A549 (cell line): Measurements from ENCODE around the gene THADA. TPM values are rescaled to one million over a fixed set of nuclear protein-coding genes. Genes with fewer than 3 reads are reported as not detected.

ENCODE experiments used
- ATAC-seq, 2 experiments: fragments of 200-7000 bp in 1 of 2; fragments of >200 bp in 1 of 2; cut with Nextera tagmentation in 1 of 2; cut with Tn5 transposase in 1 of 2; 3 replicates each; pipeline versions ENCODE4 v1.8.0 to v1.9.1; 2018 to 2020; ENCODE audit warnings: mild to moderate bottlenecking in 1 of 2, moderate library complexity in 1 of 2
- CTCF ChIA-PET: fragments of 300-600 bp; sonication (Branson Sonifier 250); formaldehyde crosslinking; extraction: SDS; loops from one replicate; lab custom pipeline; 2021; ENCODE audit warnings: antibody characterized with exemption, inconsistent platforms; lab: Yijun Ruan, JAX
- POLR2A ChIA-PET: fragments of 350-600 bp; formaldehyde crosslinking; extraction: SDS; loops from one replicate; lab custom pipeline; 2021; ENCODE audit warnings: antibody characterized with exemption, inconsistent platforms; lab: Yijun Ruan, JAX
- DNase-seq, 2 experiments: peaks; one replicate each; pipeline versions ENCODE4 v3.0.0 to v3.0.0-alpha.2; 2011 to 2016; ENCODE audit warnings: low read depth in 1 of 2, low spot score in 1 of 2
- FAIRE-seq: peaks from 2 replicates; lab custom pipeline; 2011; peaks lifted over from hg19 to GRCh38; lab: Jason Lieb, UNC
- H3K27ac ChIP-seq, 2 experiments: fragments of >200 bp; sonication (Bioruptor Twin); formaldehyde crosslinking; 3 replicates each; pipeline ENCODE4 v1.5.1; 2016 to 2017
- H3K4me1 ChIP-seq: fragments of >200 bp; sonication (Bioruptor Twin); formaldehyde crosslinking; 3 replicates; pipeline ENCODE4 v1.6.1; 2016
- H3K4me2 ChIP-seq: fragments of >200 bp; sonication (Bioruptor Twin); formaldehyde crosslinking; 3 replicates; pipeline ENCODE4 v1.6.1; 2016
- H3K4me3 ChIP-seq: fragments of >200 bp; sonication (Bioruptor Twin); formaldehyde crosslinking; 3 replicates; pipeline ENCODE4 v1.5.1; 2016
- H3K9me3 ChIP-seq: fragments of >200 bp; sonication (Bioruptor Twin); formaldehyde crosslinking; 3 replicates; pipeline ENCODE4 v1.6.1; 2016
- CBX8 ChIP-seq: fragments of 200-600 bp; sonication (generic); IDR thresholded peaks from 2 replicates; pipeline ENCODE4 v1.6.1; 2016
- CHD2 ChIP-seq: fragments of 150-350 bp; IDR thresholded peaks from 2 replicates; pipeline ENCODE4 v1.6.1; 2014; ENCODE audit warnings: low read length; ENCODE audit not compliant: partially characterized antibody
- EHF ChIP-seq: fragments of 250-450 bp; sonication (Bioruptor Pico); IDR thresholded peaks from 2 replicates; pipeline ENCODE4 v1.5.0; 2020; ENCODE audit warnings: mild to moderate bottlenecking
- EHMT2 ChIP-seq: fragments of 200-600 bp; sonication (generic); IDR thresholded peaks from 2 replicates; pipeline ENCODE4 v1.6.1; 2016; ENCODE audit warnings: antibody characterized with exemption, low read depth, mild to moderate bottlenecking, moderate library complexity
- EP300 ChIP-seq, 2 experiments: fragments of >200 bp; sonication (Bioruptor Twin); formaldehyde crosslinking; IDR thresholded peaks; 2 replicates in 1 of 2; 3 replicates in 1 of 2; pipeline ENCODE4 v1.6.1; 2016 to 2017
- ESRRA ChIP-seq: fragments of 150-350 bp; IDR thresholded peaks from 2 replicates; pipeline ENCODE4 v1.6.1; 2014; ENCODE audit warnings: mild to moderate bottlenecking, low read length, borderline replicate concordance
- FOSL2 ChIP-seq, 2 experiments: fragments of 450-650 bp in 1 of 2; fragments of >200 bp in 1 of 2; sonication (Bioruptor Twin) in 1 of 2; formaldehyde crosslinking; IDR thresholded peaks; 2 replicates each; pipeline versions ENCODE4 v1.5.0 to v1.6.1; 2016 to 2020; ENCODE audit warnings: mild to moderate bottlenecking in 1 of 2, moderate library complexity in 1 of 2
- FOXS1 ChIP-seq: fragments of 250-450 bp; sonication (Bioruptor Pico); IDR thresholded peaks from 2 replicates; pipeline ENCODE4 v1.5.0; 2020; ENCODE audit warnings: mild to moderate bottlenecking, moderate library complexity
- HDAC2 ChIP-seq: fragments of 200-600 bp; sonication (generic); IDR thresholded peaks from 2 replicates; pipeline ENCODE4 v1.6.1; 2016
- HOXB13 ChIP-seq: fragments of 250-450 bp; sonication (Bioruptor Pico); IDR thresholded peaks from 2 replicates; pipeline ENCODE4 v1.5.0; 2020; ENCODE audit warnings: low read depth, mild to moderate bottlenecking, moderate library complexity
- HOXB5 ChIP-seq: fragments of 250-450 bp; sonication (Bioruptor Pico); IDR thresholded peaks from 2 replicates; pipeline ENCODE4 v1.5.0; 2020; ENCODE audit warnings: mild to moderate bottlenecking, moderate library complexity
- JUN ChIP-seq, 2 experiments: fragments of >200 bp; sonication (Bioruptor Twin); formaldehyde crosslinking; IDR thresholded peaks; 2 replicates in 1 of 2; 3 replicates in 1 of 2; pipeline ENCODE4 v1.6.1; 2016 to 2017
- MAFK ChIP-seq: fragments of 450-650 bp; IDR thresholded peaks from 2 replicates; pipeline ENCODE4 v1.6.1; 2014; ENCODE audit not compliant: partially characterized antibody
- NPAS2 ChIP-seq: fragments of 250-450 bp; sonication (Bioruptor Pico); IDR thresholded peaks from 2 replicates; pipeline ENCODE4 v1.8.0; 2022; ENCODE audit warnings: mild to moderate bottlenecking, moderate library complexity, borderline replicate concordance
- RARB ChIP-seq: fragments of 250-450 bp; sonication (Bioruptor Pico); IDR thresholded peaks from 2 replicates; pipeline ENCODE4 v1.8.0; 2021; ENCODE audit warnings: mild to moderate bottlenecking, moderate library complexity
- RCOR1 ChIP-seq: fragments of 150-350 bp; IDR thresholded peaks from 2 replicates; pipeline ENCODE4 v1.6.1; 2014; ENCODE audit warnings: antibody characterized with exemption, low read length, low read depth
- RFX5 ChIP-seq: fragments of 450-650 bp; IDR thresholded peaks from 2 replicates; pipeline ENCODE4 v1.7.1; 2014; ENCODE audit warnings: antibody characterized with exemption, mild to moderate bottlenecking, moderate library complexity
- ZC3H11A ChIP-seq: fragments of 450-650 bp; IDR thresholded peaks from 2 replicates; pipeline ENCODE4 v1.6.1; 2014; ENCODE audit warnings: antibody characterized with exemption, mild to moderate bottlenecking
- ZSCAN20 ChIP-seq: fragments of 250-450 bp; sonication (Bioruptor Pico); IDR thresholded peaks from 2 replicates; pipeline ENCODE4 v1.8.0; 2022; ENCODE audit warnings: mild to moderate bottlenecking, moderate library complexity
- WGBS: methylation state at CpG from one replicate; pipeline ENCODE4 v1.1.6; 2017; ENCODE audit errors: missing lambda C conversion rate; 5-methylcytosine and 5-hydroxymethylcytosine counted together
- polyA plus RNA-seq, 4 experiments: library from polyadenylated mRNA; depleted of rRNA in 3 of 4; stranded (reverse); fragments of >200 nt; fragmentation: RNase III in 1 of 4; extraction: RNeasy Plus Mini Kit Qiagen cat#74134 plus additional on column Dnase treatment in 1 of 4; gene quantifications; 2 replicates in 3 of 4; 3 replicates in 1 of 4; pipeline ENCODE4 v1.2.3, GENCODE V29; 2011 to 2017
- TF ChIP-seq, protein P1 (sequence below): fragments of >200 bp; sonication (Bioruptor Twin); formaldehyde crosslinking; IDR thresholded peaks from 3 replicates; pipeline ENCODE4 v1.6.1; 2016
- TF ChIP-seq, protein P2 (sequence below): fragments of 250-450 bp; sonication (Bioruptor Pico); IDR thresholded peaks from 2 replicates; pipeline ENCODE4 v1.5.0; 2021; ENCODE audit warnings: mild to moderate bottlenecking, moderate library complexity, borderline replicate concordance
- TF ChIP-seq, protein P3 (sequence below): IDR thresholded peaks from 2 replicates; pipeline ENCODE4 v1.6.1; 2012

The THADA gene
- polyA plus RNA-seq, 2 of the 4 experiments (the other 2 are of a cell fraction) = 21.8 to 37.9 TPM

DNA sequence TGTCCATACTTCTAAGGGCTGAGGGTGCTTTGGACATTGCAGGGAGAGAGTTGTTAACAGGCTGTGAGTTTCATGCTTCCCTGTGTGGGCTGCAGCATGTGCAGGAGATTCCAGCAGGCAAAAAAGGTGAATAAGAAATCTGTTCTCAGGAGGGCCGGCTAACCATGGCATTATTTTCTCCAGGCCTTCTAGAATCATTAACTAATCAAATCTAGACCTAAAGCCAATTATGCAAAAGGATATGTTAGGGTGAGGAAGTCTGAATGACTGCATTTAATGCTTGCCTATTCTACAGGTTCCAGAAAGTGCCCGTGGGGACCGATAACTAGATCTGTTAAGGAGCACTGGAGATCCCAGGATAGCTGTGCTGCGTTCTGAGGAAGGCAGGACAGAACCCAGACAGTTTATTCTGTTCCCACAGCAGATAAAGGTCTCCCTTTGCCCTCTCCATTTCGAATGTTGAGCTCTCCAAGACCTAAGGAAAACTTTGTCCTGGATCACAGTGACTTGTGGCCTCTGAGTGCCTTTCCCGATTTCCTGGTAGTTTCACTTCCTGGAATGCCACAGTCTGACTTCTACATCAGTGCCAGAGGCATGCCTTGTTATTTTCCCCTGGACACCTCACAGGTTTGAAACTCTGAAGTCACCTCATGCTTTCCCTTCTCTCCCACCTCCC, 319.4 kb downstream of the THADA start:
- FAIRE-seq = no peak
- TF ChIP-seq HOXB13 (CRISPR knock-in tag) (no peak), HOXB5 (CRISPR knock-in tag) (no peak), MAFK (no peak), FOSL2 (IDR thresholded peaks at IDR 0.05) (no peak), FOSL2 (CRISPR knock-in tag; IDR thresholded peaks at IDR 0.05) (no peak), EHF (no peak), ZSCAN20 (CRISPR knock-in tag) (no peak), JUN (IDR thresholded peaks at IDR 0.05) (no peak), NPAS2 (no peak), EHMT2 (no peak)
- TF ChIP-seq, protein P1, sequence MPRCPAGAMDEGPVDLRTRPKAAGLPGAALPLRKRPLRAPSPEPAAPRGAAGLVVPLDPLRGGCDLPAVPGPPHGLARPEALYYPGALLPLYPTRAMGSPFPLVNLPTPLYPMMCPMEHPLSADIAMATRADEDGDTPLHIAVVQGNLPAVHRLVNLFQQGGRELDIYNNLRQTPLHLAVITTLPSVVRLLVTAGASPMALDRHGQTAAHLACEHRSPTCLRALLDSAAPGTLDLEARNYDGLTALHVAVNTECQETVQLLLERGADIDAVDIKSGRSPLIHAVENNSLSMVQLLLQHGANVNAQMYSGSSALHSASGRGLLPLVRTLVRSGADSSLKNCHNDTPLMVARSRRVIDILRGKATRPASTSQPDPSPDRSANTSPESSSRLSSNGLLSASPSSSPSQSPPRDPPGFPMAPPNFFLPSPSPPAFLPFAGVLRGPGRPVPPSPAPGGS = no peak
- TF ChIP-seq, protein P2, sequence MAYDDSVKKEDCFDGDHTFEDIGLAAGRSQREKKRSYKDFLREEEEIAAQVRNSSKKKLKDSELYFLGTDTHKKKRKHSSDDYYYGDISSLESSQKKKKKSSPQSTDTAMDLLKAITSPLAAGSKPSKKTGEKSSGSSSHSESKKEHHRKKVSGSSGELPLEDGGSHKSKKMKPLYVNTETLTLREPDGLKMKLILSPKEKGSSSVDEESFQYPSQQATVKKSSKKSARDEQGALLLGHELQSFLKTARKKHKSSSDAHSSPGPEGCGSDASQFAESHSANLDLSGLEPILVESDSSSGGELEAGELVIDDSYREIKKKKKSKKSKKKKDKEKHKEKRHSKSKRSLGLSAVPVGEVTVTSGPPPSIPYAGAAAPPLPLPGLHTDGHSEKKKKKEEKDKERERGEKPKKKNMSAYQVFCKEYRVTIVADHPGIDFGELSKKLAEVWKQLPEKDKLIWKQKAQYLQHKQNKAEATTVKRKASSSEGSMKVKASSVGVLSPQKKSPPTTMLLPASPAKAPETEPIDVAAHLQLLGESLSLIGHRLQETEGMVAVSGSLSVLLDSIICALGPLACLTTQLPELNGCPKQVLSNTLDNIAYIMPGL (CRISPR knock-in tag) = no peak
- peak in 1 of 2 experiments; percentile 18; a peak in 3 of 6 replicates for ATAC-seq
- H3K4me3 ChIP-seq = no peak overlapping the region
- CTCF ChIA-PET = interaction anchor here (0.6 to 2.3 kb wide), 8 partner anchors 9 to 452 kb away, joined by 3 to 10 read pairs (median 3); no protein-coding TSS in a partner anchor
- no peaks in the 10 kb centered on the region for H3K9me3 ChIP-seq
- POLR2A ChIA-PET = no interaction called here
- peak overlapping the region; percentile 39 to 56; a peak in 4 of 6 replicates for H3K27ac ChIP-seq
- no peak for DNase-seq
- peaks cover 17% of the 10 kb centered on the region for H3K4me1 ChIP-seq
- H3K4me2 ChIP-seq = peak overlapping the region; percentile 41; the same call in 2 of the 3 replicates
- WGBS = 70% methylated on average over 6 of the region's 6 CpGs

DNA sequence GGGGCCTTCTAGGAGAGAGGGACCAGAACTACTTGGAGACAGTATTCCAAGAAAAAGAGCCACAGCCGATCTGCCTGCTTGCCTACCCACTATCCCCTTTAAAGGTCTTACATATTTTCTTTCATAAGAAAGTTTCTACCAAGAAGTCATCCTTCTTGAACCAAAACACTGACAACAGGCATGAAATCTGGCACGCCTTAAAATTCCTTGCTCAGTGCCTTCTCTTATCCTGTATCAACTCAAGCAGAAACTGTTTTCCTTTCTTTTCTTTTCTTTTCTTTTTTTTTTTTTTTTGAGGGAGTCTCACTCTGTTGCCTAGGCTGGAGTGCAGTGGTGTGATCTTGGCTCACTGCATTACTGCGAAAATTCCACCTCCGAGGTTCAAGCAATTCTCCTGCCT, 321.1 kb downstream of the THADA start:
- TF ChIP-seq FOSL2 (IDR thresholded peaks at IDR 0.05) (no peak), FOSL2 (CRISPR knock-in tag; IDR thresholded peaks at IDR 0.05) (no peak), RFX5 (no peak), EP300 (IDR thresholded peaks at IDR 0.05) (no peak), CHD2 (no peak), RARB (CRISPR knock-in tag) (no peak), CBX8 (no peak), FOXS1 (CRISPR knock-in tag) (no peak), HDAC2 (no peak), RCOR1 (no peak), ZC3H11A (no peak)
- TF ChIP-seq, protein P3, sequence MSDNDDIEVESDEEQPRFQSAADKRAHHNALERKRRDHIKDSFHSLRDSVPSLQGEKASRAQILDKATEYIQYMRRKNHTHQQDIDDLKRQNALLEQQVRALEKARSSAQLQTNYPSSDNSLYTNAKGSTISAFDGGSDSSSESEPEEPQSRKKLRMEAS = no peak
- TF ChIP-seq, all 56 proteins: peak for 0
- 94% methylated on average over 4 of the region's 4 CpGs for WGBS
- POLR2A ChIA-PET = no interaction called here
- CTCF ChIA-PET = no interaction called here
- no peak overlapping the region for H3K4me2 ChIP-seq
- no peak overlapping the region for H3K27ac ChIP-seq
- DNase-seq (no peak), FAIRE-seq (no peak), ATAC-seq (no peak)
- H3K4me1 ChIP-seq = peaks cover 20% of the 10 kb centered on the region
- no peak overlapping the region for H3K4me3 ChIP-seq
- H3K9me3 ChIP-seq = no peaks in the 10 kb centered on the region

DNA sequence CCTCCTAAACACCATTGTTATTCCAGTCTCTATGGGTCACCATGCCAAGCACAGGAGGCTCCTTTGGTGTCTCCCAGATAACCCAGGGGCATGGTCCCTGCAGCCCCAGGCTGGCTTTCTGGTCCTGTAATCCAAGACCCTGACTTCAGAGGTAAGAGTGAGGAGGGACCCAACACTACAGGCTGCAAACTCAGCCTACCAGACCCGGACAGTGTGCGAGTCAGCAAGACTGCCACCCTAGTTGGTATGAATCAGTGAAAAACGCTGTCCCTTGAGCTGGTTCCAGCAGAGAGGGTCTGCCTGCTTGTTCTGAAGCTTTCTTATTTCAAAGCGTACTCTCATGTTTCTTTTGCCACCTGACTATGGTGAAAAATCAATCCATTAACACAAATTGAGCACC, 321.8 kb downstream of the THADA start:
- H3K4me2 ChIP-seq = no peak overlapping the region

More for the DNA sequence above, 321.8 kb downstream of the THADA start:
- peak overlapping the region in 1 of 2 experiments; percentile 25; a peak in 2 of 6 replicates for H3K27ac ChIP-seq
- ChIA-PET POLR2A (no interaction called here), CTCF (no interaction called here)
- FAIRE-seq = no peak
- no peak for DNase-seq
- peaks cover 20% of the 10 kb centered on the region for H3K4me1 ChIP-seq
- no peak overlapping the region for H3K4me3 ChIP-seq
- peak in 1 of 2 experiments; percentile 34; a peak in 2 of 6 replicates for ATAC-seq
- TF ChIP-seq RFX5 (no peak), JUN (IDR thresholded peaks at IDR 0.05) (no peak), ESRRA (no peak)
- H3K9me3 ChIP-seq = no peaks in the 10 kb centered on the region
- WGBS = 57% methylated on average over 4 of the region's 4 CpGs
